Hepatocyte (in vitro differentiated cells): ENCODE results near the gene ONECUT3. TPM values are rescaled to one million over a fixed set of nuclear protein-coding genes. Genes with fewer than 3 reads are reported as not detected.

Experiments used
- DNase-seq: peaks from one replicate; pipeline ENCODE4 v3.0.0-alpha.2; 2016; ENCODE audit warnings: low spot score
- H2AFZ ChIP-seq: fragments of 200-600 bp; sonication (generic); 2 replicates; pipeline ENCODE4 v1.6.0; 2016; ENCODE audit warnings: antibody characterized with exemption, mild to moderate bottlenecking
- H3K27ac ChIP-seq: fragments of 200-600 bp; sonication (generic); 2 replicates; pipeline ENCODE4 v1.5.1; 2016; ENCODE audit warnings: mild to moderate bottlenecking
- H3K27me3 ChIP-seq: fragments of 200-600 bp; sonication (generic); 2 replicates; pipeline ENCODE4 v1.6.1; 2016
- H3K36me3 ChIP-seq: fragments of 200-600 bp; sonication (generic); replicated peaks from 2 replicates; pipeline ENCODE4 v1.5.1; 2016; ENCODE audit warnings: low read depth; ENCODE audit not compliant: insufficient read depth
- H3K4me1 ChIP-seq: fragments of 200-600 bp; sonication (generic); 2 replicates; pipeline ENCODE4 v1.5.1; 2016; ENCODE audit warnings: mild to moderate bottlenecking, moderate library complexity; ENCODE audit not compliant: insufficient read depth
- H3K4me2 ChIP-seq: fragments of 200-600 bp; sonication (generic); 2 replicates; pipeline ENCODE4 v1.6.0; 2016
- H3K4me3 ChIP-seq: fragments of 200-600 bp; sonication (generic); 2 replicates; pipeline ENCODE4 v1.5.1; 2016; ENCODE audit warnings: mild to moderate bottlenecking
- H3K79me2 ChIP-seq: fragments of 200-600 bp; sonication (generic); 2 replicates; pipeline ENCODE4 v1.6.0; 2017; ENCODE audit warnings: mild to moderate bottlenecking
- H3K9me2 ChIP-seq: fragments of 200-600 bp; sonication (generic); replicated peaks from 2 replicates; pipeline ENCODE4 v1.6.0; 2017; ENCODE audit warnings: mild to moderate bottlenecking; ENCODE audit not compliant: insufficient read depth
- H3K9me3 ChIP-seq: fragments of 200-600 bp; sonication (generic); 2 replicates; pipeline ENCODE4 v1.5.1; 2016; ENCODE audit warnings: low read depth, mild to moderate bottlenecking
- H4K20me1 ChIP-seq: fragments of 200-600 bp; sonication (generic); 2 replicates; pipeline ENCODE4 v1.6.0; 2016; ENCODE audit warnings: mild to moderate bottlenecking; ENCODE audit not compliant: insufficient read depth, poor library complexity, severe bottlenecking
- EZH2 ChIP-seq: fragments of 200-600 bp; sonication (generic); IDR thresholded peaks from 2 replicates; pipeline ENCODE4 v1.6.1; 2016; ENCODE audit warnings: antibody characterized with exemption, mild to moderate bottlenecking, borderline replicate concordance
- EZH2phosphoT487 ChIP-seq: fragments of 200-600 bp; sonication (generic); IDR thresholded peaks from one replicate; pipeline ENCODE4 v1.6.1; 2018; ENCODE audit warnings: antibody characterized with exemption, mild to moderate bottlenecking, low read depth, moderate library complexity; ENCODE audit not compliant: unreplicated experiment, severe bottlenecking
- WGBS: methylation state at CpG from one replicate; pipeline ENCODE4 v1.1.6; 2016; ENCODE audit warnings: low lambda C conversion rate; ENCODE audit errors: missing lambda C conversion rate; 5-methylcytosine and 5-hydroxymethylcytosine counted together
- polyA plus RNA-seq: library from polyadenylated mRNA; unstranded; fragments of >200 nt; fragmentation: Nextera tagmentation; extraction: Ambion mirVana; gene quantifications from 2 replicates; pipeline ENCODE4 v1.2.1, GENCODE V29; 2016
- total RNA-seq: library from RNA; depleted of rRNA; stranded (reverse); fragments of >200 nt; gene quantifications from 2 replicates; pipeline ENCODE4 v1.2.3, GENCODE V29; 2014
- TF ChIP-seq, protein P1 (sequence below): fragments of 200-600 bp; sonication (generic); IDR thresholded peaks from 2 replicates; pipeline ENCODE4 v1.5.1; 2016; ENCODE audit warnings: antibody characterized with exemption, mild to moderate bottlenecking; ENCODE audit not compliant: poor library complexity

ONECUT3 gene
- total and polyA plus RNA-seq, 2 experiments from 2014 or later, result 0.03 to 0.06 TPM

DNA sequence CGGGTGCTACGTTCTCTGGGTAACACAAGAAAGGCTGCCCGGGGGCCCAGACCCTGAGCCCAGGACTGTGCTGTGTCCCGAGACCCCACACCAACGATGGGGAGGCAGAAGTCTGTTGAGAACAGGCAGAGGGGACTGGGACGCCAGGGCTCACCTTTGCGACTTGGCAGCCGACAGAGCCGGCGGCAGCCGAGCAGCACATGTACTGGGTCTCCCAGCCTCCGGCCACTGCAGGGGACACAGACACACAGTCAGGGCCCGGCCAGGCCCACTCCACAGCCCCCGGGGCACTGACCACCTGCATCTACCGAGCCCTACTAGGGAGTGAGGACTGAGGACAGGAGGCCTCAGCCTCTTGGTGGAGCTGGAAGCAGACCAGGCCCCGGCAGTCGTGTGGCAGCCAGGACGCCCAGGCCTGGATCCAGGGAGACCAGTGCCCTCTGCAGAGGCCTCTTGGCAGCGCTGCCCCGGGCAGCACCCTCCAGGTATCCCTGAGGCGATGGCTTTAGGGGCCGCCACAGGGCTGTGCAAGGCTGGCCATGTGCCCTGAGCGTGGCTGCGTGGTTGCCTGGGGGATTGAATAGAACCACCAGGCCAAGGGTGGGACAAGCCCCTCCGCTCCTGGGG lies 64.4 kb downstream of the ONECUT3 start:
- Histone ChIP-seq H3K4me1 (peaks cover 5% of the 10 kb centered on the region), H2AFZ (no peak overlapping the region), H3K4me3 (no peak overlapping the region), H3K36me3 (no peaks in the 10 kb centered on the region), H3K79me2 (no peaks in the 10 kb centered on the region), H3K4me2 (no peak overlapping the region), H3K9me2 (no peaks in the 10 kb centered on the region), H3K9me3 (no peaks in the 10 kb centered on the region), H3K27ac (no peak overlapping the region), H4K20me1 (no peaks in the 10 kb centered on the region), H3K27me3 (no peaks in the 10 kb centered on the region)
- WGBS, result 97% methylated on average over 25 of the region's 25 CpGs
- no peak for DNase-seq
- TF ChIP-seq EZH2 (no peak), EZH2phosphoT487 (no peak)
- TF ChIP-seq, protein P1, sequence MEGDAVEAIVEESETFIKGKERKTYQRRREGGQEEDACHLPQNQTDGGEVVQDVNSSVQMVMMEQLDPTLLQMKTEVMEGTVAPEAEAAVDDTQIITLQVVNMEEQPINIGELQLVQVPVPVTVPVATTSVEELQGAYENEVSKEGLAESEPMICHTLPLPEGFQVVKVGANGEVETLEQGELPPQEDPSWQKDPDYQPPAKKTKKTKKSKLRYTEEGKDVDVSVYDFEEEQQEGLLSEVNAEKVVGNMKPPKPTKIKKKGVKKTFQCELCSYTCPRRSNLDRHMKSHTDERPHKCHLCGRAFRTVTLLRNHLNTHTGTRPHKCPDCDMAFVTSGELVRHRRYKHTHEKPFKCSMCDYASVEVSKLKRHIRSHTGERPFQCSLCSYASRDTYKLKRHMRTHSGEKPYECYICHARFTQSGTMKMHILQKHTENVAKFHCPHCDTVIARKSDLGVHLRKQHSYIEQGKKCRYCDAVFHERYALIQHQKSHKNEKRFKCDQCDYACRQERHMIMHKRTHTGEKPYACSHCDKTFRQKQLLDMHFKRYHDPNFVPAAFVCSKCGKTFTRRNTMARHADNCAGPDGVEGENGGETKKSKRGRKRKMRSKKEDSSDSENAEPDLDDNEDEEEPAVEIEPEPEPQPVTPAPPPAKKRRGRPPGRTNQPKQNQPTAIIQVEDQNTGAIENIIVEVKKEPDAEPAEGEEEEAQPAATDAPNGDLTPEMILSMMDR, result no peak

DNA sequence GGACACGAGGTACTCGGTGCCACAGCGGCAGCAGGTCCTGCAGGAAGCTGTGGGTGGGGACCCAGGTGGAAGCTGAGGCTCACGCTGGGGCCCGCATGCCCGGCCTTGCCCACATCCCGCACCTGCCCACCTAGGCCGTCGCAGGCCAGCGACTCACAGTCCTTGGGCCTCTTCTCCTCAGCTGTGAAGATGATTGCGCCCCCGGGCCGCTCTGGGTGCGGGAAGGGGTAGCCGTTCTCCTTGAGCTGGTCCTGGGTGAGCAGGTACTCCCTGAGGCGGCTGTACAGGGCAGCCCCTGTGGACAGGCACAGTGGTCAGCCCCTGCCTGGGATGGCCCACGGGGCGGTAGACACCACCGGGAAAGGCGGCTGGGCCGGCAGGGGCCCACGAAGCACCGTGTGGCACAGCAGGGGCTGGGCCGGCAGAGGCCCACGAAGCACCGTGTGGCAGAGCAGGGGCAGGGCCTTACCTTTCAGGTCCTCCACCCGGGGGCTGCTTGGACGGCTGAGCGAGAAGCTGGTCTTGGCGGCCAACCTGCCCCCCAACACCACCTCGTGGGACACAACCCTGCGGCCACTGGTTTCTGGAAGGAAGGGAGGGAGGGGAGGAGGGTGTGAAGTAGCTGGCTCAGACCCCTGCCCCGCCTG lies 65.4 kb downstream of the ONECUT3 start:
- Histone ChIP-seq H3K27ac (no peak overlapping the region), H3K79me2 (no peaks in the 10 kb centered on the region), H3K9me2 (no peaks in the 10 kb centered on the region), H3K4me1 (no peaks in the 10 kb centered on the region), H4K20me1 (no peaks in the 10 kb centered on the region), H2AFZ (no peak overlapping the region), H3K4me2 (no peak overlapping the region), H3K4me3 (no peak overlapping the region), H3K9me3 (no peaks in the 10 kb centered on the region), H3K27me3 (no peaks in the 10 kb centered on the region), H3K36me3 (no peaks in the 10 kb centered on the region)
- TF ChIP-seq EZH2 (no peak), EZH2phosphoT487 (no peak)
- TF ChIP-seq, protein P1, result no peak
- DNase-seq, result no peak
- 94% methylated on average over 26 of the region's 33 CpGs for WGBS

DNA sequence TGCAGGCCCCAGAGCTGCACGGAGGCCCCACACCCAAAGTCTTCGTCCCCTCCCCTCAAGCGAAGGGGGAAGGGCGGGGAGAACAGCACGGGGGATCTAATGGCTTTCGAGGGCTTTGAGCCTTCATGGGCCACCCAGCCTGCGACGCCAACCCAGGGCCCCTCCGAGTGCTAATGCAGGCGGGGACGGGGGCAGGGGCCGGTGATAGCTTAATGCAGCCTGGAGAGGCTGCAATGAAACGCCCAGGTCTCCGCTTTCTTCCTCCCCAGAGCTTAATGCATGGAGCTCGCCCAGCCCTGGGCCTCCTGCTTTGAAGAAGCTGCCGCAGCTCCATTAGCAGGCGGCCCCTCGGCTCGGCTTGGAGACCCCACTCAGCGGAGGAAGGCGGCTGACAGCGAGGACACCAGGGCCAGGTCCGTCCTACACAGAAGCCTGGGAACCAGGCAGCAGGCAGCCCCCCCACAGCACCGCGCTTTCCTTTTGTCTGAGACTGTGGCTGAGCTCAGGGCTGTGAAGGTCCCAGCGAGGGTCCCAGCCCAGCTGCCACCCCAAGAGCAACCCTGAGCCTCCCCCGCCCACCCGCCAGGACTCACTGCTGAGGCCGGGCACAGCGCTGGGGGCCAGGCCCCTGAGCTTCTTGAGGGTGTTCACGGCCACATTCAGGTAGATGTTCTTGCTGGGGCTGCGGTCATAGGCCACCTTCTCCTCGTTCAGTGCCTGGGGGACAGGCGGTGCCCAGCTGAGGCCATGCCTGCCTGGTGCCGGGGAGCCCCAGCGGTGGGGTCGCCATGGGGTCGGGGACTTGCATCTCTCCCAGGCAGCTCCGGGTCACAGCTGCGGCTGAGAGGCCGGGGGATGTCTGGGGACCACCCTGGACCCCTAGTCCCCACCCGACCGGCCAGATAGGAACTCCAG lies 66.3 kb downstream of the ONECUT3 start:
- TF ChIP-seq, protein P1, result no peak
- TF ChIP-seq EZH2 (no peak), EZH2phosphoT487 (no peak)
- no peak overlapping the region for H3K4me3 ChIP-seq
- H3K4me2 ChIP-seq, result no peak overlapping the region
- DNase-seq, result no peak
- H2AFZ ChIP-seq, result no peak overlapping the region
- no peaks in the 10 kb centered on the region for H3K9me3 ChIP-seq
- H3K4me1 ChIP-seq, result no peaks in the 10 kb centered on the region
- no peaks in the 10 kb centered on the region for H3K36me3 ChIP-seq
- no peaks in the 10 kb centered on the region for H3K9me2 ChIP-seq
- no peaks in the 10 kb centered on the region for H3K27me3 ChIP-seq
- peaks cover 3% of the 10 kb centered on the region for H3K79me2 ChIP-seq
- no peak overlapping the region for H3K27ac ChIP-seq
- no peaks in the 10 kb centered on the region for H4K20me1 ChIP-seq
- WGBS, result 81% methylated on average over 39 of the region's 43 CpGs
